Activated naive CD4-positive, alpha-beta T cell treated with anti-CD3 and anti-CD28 coated beads for 36 hours (primary cell): ENCODE results near the gene MRPS27. TPM values are rescaled to one million over a fixed set of nuclear protein-coding genes. Genes with fewer than 3 reads are reported as not detected.

Experiments
- CTCF ChIA-PET: fragments of 350-600 bp; sonication (Branson Sonifier 250); formaldehyde crosslinking; loops from one replicate; lab custom pipeline; 2021; ENCODE audit warnings: antibody characterized with exemption; lab: Charles Lee
- DNase-seq: peaks from one replicate; pipeline ENCODE4 v3.0.0-alpha.2; 2020
- H3K27ac Mint-ChIP-seq: one replicate; pipeline ENCODE4 v1.8.0; 2021; ENCODE audit warnings: mild to moderate bottlenecking, mixed read lengths
- H3K27me3 Mint-ChIP-seq: one replicate; pipeline ENCODE4 v1.8.0; 2021; ENCODE audit warnings: low read depth, mixed read lengths
- H3K36me3 Mint-ChIP-seq: one replicate; pipeline ENCODE4 v1.8.0; 2021; ENCODE audit warnings: low read depth, mixed read lengths
- H3K4me1 Mint-ChIP-seq: one replicate; pipeline ENCODE4 v1.8.0; 2021; ENCODE audit warnings: low read depth, mixed read lengths
- H3K4me3 Mint-ChIP-seq: one replicate; pipeline ENCODE4 v1.8.0; 2021; ENCODE audit warnings: mild to moderate bottlenecking, moderate library complexity, mixed read lengths
- H3K9me3 Mint-ChIP-seq: one replicate; pipeline ENCODE4 v1.8.0; 2021; ENCODE audit warnings: mixed read lengths
- intact Hi-C: fragments of 100-400 bp; cut with micrococcal nuclease; formaldehyde crosslinking; loops from one replicate; pipeline ENCODE4 v1.15.1; 2023
- total RNA-seq, 2 experiments: library from RNA; stranded (reverse); gene quantifications; one replicate each; pipeline ENCODE4 v1.2.3, GENCODE V29; 2021

Gene MRPS27
- total RNA-seq, result 10 to 100 TPM; 86.0 to 95.8 TPM

- Mint-ChIP-seq H3K27me3 (no peaks in the 10 kb centered on the region), H3K27ac (peak within 1 kb of the TSS; percentile 91), H3K36me3 (peaks cover 24% of the 10 kb centered on the region), H3K4me1 (peaks cover 45% of the 10 kb centered on the region), H3K4me3 (peak within 1 kb of the TSS; percentile 80), H3K9me3 (no peaks in the 10 kb centered on the region)
- intact Hi-C loops, result loop anchor here (1.0 to 5.0 kb wide), 6 partner anchors 12 to 538 kb away; no protein-coding TSS in a partner anchor
- CTCF ChIA-PET, result interaction anchor here (0.6 to 4.1 kb wide), 3 partner anchors 12 to 687 kb away, joined by 4 to 28 read pairs (median 4); no protein-coding TSS in a partner anchor
- DNase-seq, result peak; percentile 97
Measured at GRCh38 chr5:72319976-72320752, at the start of gene MRPS27, which contains the start of gene PTCD2. TSS of gene MRPS27 (minus strand) at chr5:72320240. CDS start at chr5:72320221, 19 bp downstream. TSS of gene PTCD2 (plus strand) at chr5:72320373. CDS start at chr5:72320383, 10 bp downstream.

- H3K9me3 Mint-ChIP-seq, result no peaks in the 10 kb centered on the region
- H3K4me3 Mint-ChIP-seq, result no peak overlapping the region
- no peaks in the 10 kb centered on the region for H3K27me3 Mint-ChIP-seq
- H3K27ac Mint-ChIP-seq, result no peak overlapping the region
- intact Hi-C loops, result loop anchor here (5.0 to 10.0 kb wide), 2 partner anchors 185 to 478 kb away; no protein-coding TSS in a partner anchor
- no peaks in the 10 kb centered on the region for H3K4me1 Mint-ChIP-seq
- peaks cover 7% of the 10 kb centered on the region for H3K36me3 Mint-ChIP-seq
- no peak for DNase-seq
- CTCF ChIA-PET, result no interaction called here
Measured at GRCh38 chr5:72369711-72370110, 49.7 kb upstream of the MRPS27 start.

GRCh38 chr5:72369301-72369700 is 49.3 kb upstream of the MRPS27 start:
- no peak overlapping the region for H3K4me3 Mint-ChIP-seq

GRCh38 chr5:72368271-72368670 is 48.2 kb upstream of the MRPS27 start:
- Mint-ChIP-seq H3K36me3 (peaks cover 7% of the 10 kb centered on the region), H3K4me1 (no peaks in the 10 kb centered on the region), H3K9me3 (no peaks in the 10 kb centered on the region), H3K4me3 (no peak overlapping the region), H3K27ac (no peak overlapping the region), H3K27me3 (no peaks in the 10 kb centered on the region)
- intact Hi-C loops, result loop anchor here (5.0 to 10.0 kb wide), 2 partner anchors 187 to 479 kb away; no protein-coding TSS in a partner anchor
- CTCF ChIA-PET, result no interaction called here
- DNase-seq, result no peak

More at GRCh38 chr5:72369301-72369700, 49.3 kb upstream of the MRPS27 start:
- DNase-seq, result no peak
- CTCF ChIA-PET, result no interaction called here
- Mint-ChIP-seq H3K9me3 (no peaks in the 10 kb centered on the region), H3K36me3 (peaks cover 7% of the 10 kb centered on the region), H3K27me3 (no peaks in the 10 kb centered on the region), H3K4me1 (no peaks in the 10 kb centered on the region), H3K27ac (no peak overlapping the region)
- intact Hi-C loops, result loop anchor here (5.0 to 10.0 kb wide), 2 partner anchors 186 to 478 kb away; no protein-coding TSS in a partner anchor

GRCh38 chr5:72366324-72366976 is 46.4 kb upstream of the MRPS27 start:
- Mint-ChIP-seq H3K36me3 (peaks cover 15% of the 10 kb centered on the region), H3K4me3 (no peak overlapping the region), H3K4me1 (no peaks in the 10 kb centered on the region), H3K27me3 (no peaks in the 10 kb centered on the region), H3K27ac (no peak overlapping the region), H3K9me3 (no peaks in the 10 kb centered on the region)
- DNase-seq, result peak; percentile 61
- CTCF ChIA-PET, result interaction anchor here (1.1 to 2.2 kb wide), 6 partner anchors 10 to 452 kb away, joined by 3 to 7 read pairs (median 4); no protein-coding TSS in a partner anchor
- intact Hi-C loops, result loop anchor here (1.0 to 10.0 kb wide), 5 partner anchors 158 to 481 kb away; no protein-coding TSS in a partner anchor

GRCh38 chr5:72364951-72365350 is 44.9 kb upstream of the MRPS27 start:
- CTCF ChIA-PET, result interaction anchor here (2.2 kb wide), 1 partner anchor 191 kb away, joined by 5 read pairs; no protein-coding TSS in a partner anchor
- intact Hi-C loops, result loop anchor here (5.0 to 10.0 kb wide), 2 partner anchors 190 to 482 kb away; no protein-coding TSS in a partner anchor
- Mint-ChIP-seq H3K4me3 (no peak overlapping the region), H3K9me3 (no peaks in the 10 kb centered on the region), H3K36me3 (peaks cover 20% of the 10 kb centered on the region), H3K27me3 (no peaks in the 10 kb centered on the region), H3K27ac (no peak overlapping the region), H3K4me1 (no peaks in the 10 kb centered on the region)
- DNase-seq, result no peak

- no peak overlapping the region for H3K4me3 Mint-ChIP-seq
- CTCF ChIA-PET, result no interaction called here
- H3K4me1 Mint-ChIP-seq, result no peaks in the 10 kb centered on the region
- peaks cover 28% of the 10 kb centered on the region for H3K36me3 Mint-ChIP-seq
- H3K27ac Mint-ChIP-seq, result no peak overlapping the region
- intact Hi-C loops, result loop anchor here (10.0 kb wide), 1 partner anchor 191 kb away; no protein-coding TSS in a partner anchor
- H3K9me3 Mint-ChIP-seq, result no peaks in the 10 kb centered on the region
- no peaks in the 10 kb centered on the region for H3K27me3 Mint-ChIP-seq
- no peak for DNase-seq
Measured at GRCh38 chr5:72364171-72364570, 44.1 kb upstream of the MRPS27 start.

GRCh38 chr5:72363166-72363802 is 43.2 kb upstream of the MRPS27 start:
- DNase-seq, result no peak
- Mint-ChIP-seq H3K4me3 (no peak overlapping the region), H3K36me3 (peaks cover 32% of the 10 kb centered on the region), H3K4me1 (no peaks in the 10 kb centered on the region), H3K27me3 (no peaks in the 10 kb centered on the region), H3K9me3 (no peaks in the 10 kb centered on the region), H3K27ac (no peak overlapping the region)
- intact Hi-C loops, result loop anchor here (10.0 kb wide), 1 partner anchor 192 kb away; no protein-coding TSS in a partner anchor
- CTCF ChIA-PET, result no interaction called here

GRCh38 chr5:72359886-72360285 is 39.8 kb upstream of the MRPS27 start:
- DNase-seq, result no peak
- CTCF ChIA-PET, result no interaction called here
- H3K36me3 Mint-ChIP-seq, result peaks cover 37% of the 10 kb centered on the region
- no peaks in the 10 kb centered on the region for H3K9me3 Mint-ChIP-seq
- H3K4me1 Mint-ChIP-seq, result no peaks in the 10 kb centered on the region
- intact Hi-C loops, result loop anchor here (10.0 kb wide), 1 partner anchor 195 kb away; no protein-coding TSS in a partner anchor
- no peak overlapping the region for H3K27ac Mint-ChIP-seq
- H3K27me3 Mint-ChIP-seq, result no peaks in the 10 kb centered on the region
- no peak overlapping the region for H3K4me3 Mint-ChIP-seq

- intact Hi-C loops, result no loop called here
- H3K4me3 Mint-ChIP-seq, result no peak overlapping the region
Measured at GRCh38 chr5:72358925-72359324, 38.9 kb upstream of the MRPS27 start.

GRCh38 chr5:72356361-72356760 is 36.3 kb upstream of the MRPS27 start:
- H3K4me1 Mint-ChIP-seq, result peaks cover 2% of the 10 kb centered on the region
- intact Hi-C loops, result no loop called here

More at GRCh38 chr5:72358925-72359324, 38.9 kb upstream of the MRPS27 start:
- CTCF ChIA-PET, result no interaction called here
- Mint-ChIP-seq H3K27me3 (no peaks in the 10 kb centered on the region), H3K27ac (no peak overlapping the region), H3K36me3 (peaks cover 37% of the 10 kb centered on the region), H3K9me3 (no peaks in the 10 kb centered on the region), H3K4me1 (no peaks in the 10 kb centered on the region)
- no peak for DNase-seq

More at GRCh38 chr5:72356361-72356760, 36.3 kb upstream of the MRPS27 start:
- Mint-ChIP-seq H3K4me3 (no peak overlapping the region), H3K27ac (no peak overlapping the region), H3K27me3 (no peaks in the 10 kb centered on the region), H3K9me3 (no peaks in the 10 kb centered on the region), H3K36me3 (peaks cover 37% of the 10 kb centered on the region)
- CTCF ChIA-PET, result interaction anchor here (0.6 to 1.2 kb wide), 3 partner anchors 10 to 17 kb away, joined by 3 to 4 read pairs (median 3); no protein-coding TSS in a partner anchor
- DNase-seq, result no peak
